HG03354 (cell line): ENCODE measurements around the gene OR2B2.

Experiments
- ATAC-seq: cut with Tn5 transposase; IDR thresholded peaks from one replicate; pipeline ENCODE4 v1.9.1; 2021; ENCODE audit warnings: mild to moderate bottlenecking; ENCODE audit not compliant: unreplicated experiment, poor library complexity, severe bottlenecking

The OR2B2 gene

GRCh38 chr6:27893836-27894807, 18.1 kb downstream of the OR2B2 start:
- ATAC-seq = no peak

DNA sequence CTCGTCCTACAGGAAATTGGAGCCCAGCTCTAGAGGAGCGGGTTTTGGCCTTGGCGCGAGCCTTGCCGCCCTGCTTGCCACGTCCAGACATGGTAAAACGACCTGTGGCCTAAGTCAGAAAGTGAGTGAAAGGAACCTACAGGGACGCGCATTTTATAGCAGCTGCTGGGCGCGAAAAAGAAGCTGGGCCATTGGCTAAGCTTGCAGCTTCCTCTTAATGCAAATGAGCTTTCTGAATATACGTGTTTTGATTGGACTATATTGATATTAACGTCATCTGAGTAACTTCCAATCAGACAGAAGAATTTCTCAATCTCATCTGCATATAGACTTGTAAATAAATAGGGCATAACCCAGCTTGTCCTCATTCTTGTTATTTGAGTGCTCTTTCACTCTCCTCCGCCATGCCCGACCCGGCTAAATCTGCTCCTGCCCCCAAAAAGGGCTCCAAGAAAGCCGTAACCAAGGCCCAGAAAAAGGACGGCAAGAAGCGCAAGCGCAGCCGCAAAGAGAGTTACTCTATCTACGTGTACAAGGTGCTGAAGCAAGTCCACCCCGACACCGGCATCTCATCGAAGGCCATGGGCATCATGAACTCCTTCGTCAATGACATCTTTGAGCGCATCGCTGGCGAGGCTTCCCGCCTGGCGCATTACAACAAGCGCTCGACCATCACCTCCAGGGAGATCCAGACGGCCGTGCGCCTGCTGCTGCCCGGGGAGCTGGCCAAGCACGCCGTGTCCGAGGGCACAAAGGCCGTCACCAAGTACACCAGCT, 18.9 kb downstream of the OR2B2 start:
- ATAC-seq = peak; percentile 54

DNA sequence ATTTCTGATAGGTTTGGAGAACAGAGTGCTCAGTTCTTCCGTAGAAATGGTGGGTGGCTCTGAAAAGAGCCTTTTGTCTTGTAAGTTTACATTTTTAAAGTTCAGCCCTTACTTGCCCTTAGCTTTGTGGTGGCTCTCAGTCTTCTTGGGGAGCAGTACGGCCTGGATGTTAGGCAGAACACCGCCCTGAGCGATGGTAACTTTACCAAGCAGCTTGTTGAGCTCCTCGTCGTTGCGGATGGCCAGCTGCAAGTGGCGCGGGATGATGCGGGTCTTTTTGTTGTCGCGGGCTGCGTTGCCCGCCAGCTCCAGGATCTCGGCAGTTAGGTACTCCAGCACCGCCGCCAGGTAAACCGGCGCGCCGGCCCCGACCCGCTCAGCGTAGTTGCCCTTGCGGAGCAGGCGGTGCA, 19.5 kb downstream of the OR2B2 start:
- ATAC-seq = no peak

GRCh38 chr6:27891320-27891875, 20.8 kb downstream of the OR2B2 start:
- ATAC-seq = no peak

DNA sequence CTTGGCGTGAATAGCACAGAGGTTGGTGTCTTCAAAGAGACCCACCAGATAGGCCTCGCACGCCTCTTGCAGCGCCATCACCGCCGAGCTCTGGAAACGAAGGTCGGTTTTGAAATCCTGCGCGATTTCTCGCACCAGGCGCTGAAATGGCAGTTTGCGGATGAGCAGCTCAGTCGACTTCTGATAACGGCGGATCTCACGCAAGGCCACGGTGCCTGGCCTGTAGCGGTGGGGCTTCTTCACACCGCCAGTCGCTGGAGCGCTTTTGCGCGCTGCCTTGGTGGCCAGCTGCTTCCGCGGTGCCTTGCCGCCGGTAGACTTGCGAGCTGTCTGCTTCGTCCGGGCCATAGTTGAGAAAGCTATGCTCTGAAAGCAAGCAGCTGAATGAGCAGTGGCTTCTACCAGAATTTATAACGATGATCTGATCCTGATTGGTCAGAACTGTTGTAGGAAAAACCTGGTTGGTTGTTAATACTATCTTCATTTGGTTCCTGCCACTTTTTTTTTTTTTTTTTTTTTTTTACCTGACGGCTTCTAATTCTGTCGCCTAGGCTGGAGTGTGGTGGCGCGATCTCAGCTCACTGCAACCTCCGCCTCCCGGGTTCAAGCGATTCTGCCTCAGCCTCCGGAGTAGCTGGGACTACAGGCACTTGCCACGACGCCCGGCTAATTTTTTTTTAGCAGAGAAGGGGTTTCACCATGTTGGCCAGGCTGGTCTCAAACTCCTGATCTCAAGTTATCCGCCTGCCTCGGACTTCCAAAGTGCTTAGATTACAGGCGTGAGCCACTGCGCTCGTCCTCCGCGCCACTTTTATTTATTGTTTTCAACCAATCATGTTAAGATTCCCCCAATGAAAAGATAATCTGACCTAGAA, 21.5 kb downstream of the OR2B2 start:
- peak; percentile 48 for ATAC-seq

- no peak for ATAC-seq
These were observed 22.4 kb downstream of the OR2B2 start for GRCh38 chr6:27889628-27890444.

DNA sequence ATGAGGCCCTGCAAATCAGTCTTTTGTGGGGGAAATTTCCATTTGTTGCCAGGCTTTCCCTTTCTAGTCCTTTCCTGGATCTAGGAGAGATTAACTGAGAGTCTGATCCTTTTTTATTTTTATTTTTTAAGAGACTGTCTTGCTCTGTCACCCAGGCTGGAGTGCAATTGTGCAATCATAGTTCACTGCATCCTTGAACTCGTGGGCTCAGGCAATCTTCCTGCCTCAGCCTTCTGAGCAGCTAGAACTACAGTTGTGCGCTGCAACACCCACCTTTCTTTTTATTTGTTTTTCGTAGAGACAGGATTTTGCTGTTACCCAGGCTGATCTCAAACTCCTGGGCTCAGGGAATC, 22.9 kb downstream of the OR2B2 start:
- no peak for ATAC-seq

DNA sequence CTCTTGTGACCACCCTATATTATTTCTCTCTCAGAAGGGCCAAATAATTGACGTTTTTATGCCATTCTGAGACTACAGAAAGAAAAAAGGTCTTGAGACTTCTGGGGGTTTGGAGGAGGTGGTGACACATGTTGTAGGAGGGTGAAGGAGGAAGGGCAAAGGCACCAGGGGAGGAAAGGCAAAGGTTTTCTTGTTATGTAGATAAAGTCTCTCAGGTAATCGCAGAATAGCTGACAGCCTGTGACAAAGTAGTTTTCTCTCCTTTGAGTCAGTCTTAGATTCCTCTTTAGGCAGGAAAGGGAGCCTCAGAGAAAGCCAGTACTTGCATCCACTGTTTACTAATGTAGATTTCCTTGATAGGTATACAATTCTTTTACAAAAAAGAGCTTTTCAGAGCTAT, 23.6 kb downstream of the OR2B2 start:
- ATAC-seq = no peak

- no peak for ATAC-seq
These were observed 26.1 kb downstream of the OR2B2 start for GRCh38 chr6:27886073-27886472.

DNA sequence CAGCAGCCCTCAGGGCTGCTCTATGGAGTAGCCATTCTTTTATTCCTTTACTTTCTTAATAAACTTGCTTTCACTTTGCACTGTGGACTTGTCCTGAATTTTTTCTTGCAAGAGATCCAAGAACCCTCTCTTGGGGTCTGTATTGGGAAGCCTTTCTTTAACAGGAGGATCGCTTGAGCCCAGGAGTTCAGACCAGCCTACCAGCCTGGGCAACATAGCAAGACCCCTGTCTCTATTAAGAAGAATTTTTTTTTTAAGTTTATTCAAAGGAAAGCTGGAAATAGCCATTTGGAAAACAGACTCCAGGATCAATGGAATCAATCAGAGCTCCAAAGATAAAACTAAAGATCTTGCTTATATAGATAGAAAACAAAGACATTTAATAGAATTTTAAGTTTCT, 29.1 kb downstream of the OR2B2 start:
- no peak for ATAC-seq

GRCh38 chr6:27882624-27883023, 29.6 kb downstream of the OR2B2 start:
- no peak for ATAC-seq

- ATAC-seq = no peak
These were observed 32.4 kb downstream of the OR2B2 start for GRCh38 chr6:27879837-27880236.

- no peak for ATAC-seq
These were observed 38.2 kb downstream of the OR2B2 start for GRCh38 chr6:27874016-27874415.

GRCh38 chr6:27873021-27873940, 38.9 kb downstream of the OR2B2 start:
- no peak for ATAC-seq

- no peak for ATAC-seq
These were observed 39.6 kb downstream of the OR2B2 start for GRCh38 chr6:27872642-27873020.

DNA sequence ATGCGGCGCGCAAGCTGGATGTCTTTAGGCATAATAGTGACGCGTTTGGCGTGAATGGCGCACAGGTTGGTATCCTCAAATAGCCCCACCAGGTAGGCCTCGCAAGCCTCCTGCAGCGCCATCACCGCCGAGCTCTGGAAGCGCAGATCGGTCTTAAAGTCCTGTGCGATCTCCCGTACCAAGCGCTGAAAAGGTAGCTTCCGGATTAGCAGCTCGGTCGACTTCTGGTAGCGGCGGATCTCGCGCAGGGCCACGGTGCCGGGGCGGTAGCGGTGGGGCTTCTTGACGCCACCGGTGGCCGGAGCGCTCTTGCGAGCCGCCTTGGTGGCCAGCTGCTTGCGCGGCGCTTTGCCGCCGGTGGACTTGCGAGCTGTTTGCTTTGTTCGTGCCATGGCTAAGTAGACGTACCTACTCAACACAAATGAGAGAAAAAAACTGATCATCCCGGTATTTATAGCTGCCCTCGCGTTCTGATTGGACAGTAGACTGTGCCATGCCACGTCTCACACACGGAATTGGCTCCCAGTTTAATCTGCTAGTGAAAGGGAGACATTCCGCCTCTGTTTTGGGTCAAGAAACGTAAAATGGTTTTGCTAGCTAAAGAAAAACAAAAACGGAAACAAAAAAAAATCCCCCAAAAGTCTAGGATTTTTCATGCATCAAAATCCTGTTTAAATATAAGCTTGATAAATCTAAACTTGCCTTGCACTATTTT, 40.1 kb downstream of the OR2B2 start:
- ATAC-seq = peak; percentile 59

DNA sequence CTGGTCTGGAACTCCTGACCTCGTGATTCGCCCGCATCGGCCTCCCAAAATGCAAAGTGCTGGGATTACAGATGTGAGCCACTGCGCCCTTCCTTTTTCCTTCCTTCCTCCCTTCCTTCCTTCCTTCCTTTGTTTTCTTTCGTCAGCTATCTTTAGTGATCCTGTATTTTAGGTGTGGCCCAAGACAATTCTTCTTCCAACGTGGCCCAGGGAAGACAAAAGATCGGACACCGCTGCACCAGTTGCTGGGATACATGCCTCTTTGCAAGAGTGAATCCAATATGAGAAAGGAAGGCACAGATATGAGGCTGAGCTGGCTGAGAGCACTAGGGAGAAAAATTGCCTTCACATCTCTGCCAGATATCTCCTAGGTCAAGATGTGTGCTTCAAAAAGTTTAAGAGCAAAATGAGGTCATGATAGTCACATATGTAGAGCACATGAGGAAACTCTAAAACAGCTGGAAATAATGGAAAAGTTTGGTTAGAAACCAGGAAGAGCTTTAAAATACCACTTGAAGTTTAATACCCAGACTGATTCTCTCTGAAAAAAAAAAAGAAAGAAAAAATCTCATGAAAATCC, 41.8 kb downstream of the OR2B2 start:
- no peak for ATAC-seq
